Psoas muscle (tissue), 8 donors: Measurements from ENCODE around the gene TIMM23. TPM values are rescaled to one million over a fixed set of nuclear protein-coding genes. Genes with fewer than 3 reads are reported as not detected.

ENCODE experiments used
- ATAC-seq, 4 donors: fragments of 200-7000 bp; cut with Tn5 transposase; one replicate each; pipeline ENCODE4 v1.9.1; 2020; ENCODE audit warnings: moderate library complexity in 3 of 4, mild to moderate bottlenecking in 2 of 4
- DNase-seq, 2 donors: peaks; one replicate each; pipeline ENCODE4 v3.0.0-alpha.2; 2020
- H3K27ac ChIP-seq: fragments of 200-600 bp; one replicate; pipeline ENCODE4 v1.8.0; 2022
- H3K27me3 ChIP-seq, 3 donors: fragments of 200-600 bp in 1 of 3; one replicate each; pipeline versions ENCODE4 v1.6.1 to v1.8.0; 2013 to 2022; ENCODE audit warnings: low read length in 2 of 3, mild to moderate bottlenecking in 2 of 3, moderate library complexity in 1 of 3; ENCODE audit not compliant: insufficient read depth in 3 of 3
- H3K36me3 ChIP-seq, 2 donors: fragments of 200-600 bp in 1 of 2; one replicate each; pipeline versions ENCODE4 v1.6.1 to v1.8.0; 2013 to 2022; ENCODE audit warnings: low read depth in 1 of 2, mild to moderate bottlenecking in 1 of 2, moderate library complexity in 1 of 2; ENCODE audit not compliant: insufficient read depth in 1 of 2
- H3K4me1 ChIP-seq: fragments of 200-600 bp; one replicate; pipeline ENCODE4 v1.8.0; 2022
- H3K4me3 ChIP-seq: fragments of 200-600 bp; one replicate; pipeline ENCODE4 v1.8.0; 2022; ENCODE audit warnings: mild to moderate bottlenecking
- H3K9me3 ChIP-seq: fragments of 200-600 bp; one replicate; pipeline ENCODE4 v1.8.0; 2022
- CTCF ChIP-seq: fragments of 200-600 bp; IDR thresholded peaks from one replicate; pipeline ENCODE4 v1.8.0; 2022; ENCODE audit warnings: antibody characterized with exemption
- WGBS, 3 donors: extraction: QIAGEN DNeasy Blood & Tissue Kit; methylation state at CpG; one replicate each; pipeline versions ENCODE4 v1.1.6 to v1.1.7; 2013; 5-methylcytosine and 5-hydroxymethylcytosine counted together
- intact Hi-C, 2 donors: fragments of 100-400 bp; cut with DNase I; formaldehyde crosslinking; loops; one replicate each; pipeline versions ENCODE4 v1.11.0 to v1.14.2; 2022
- polyA plus RNA-seq, 3 donors: library from polyadenylated mRNA; stranded (reverse); fragments of 200-250 nt; gene quantifications; one replicate each; pipeline ENCODE4 v1.2.3, GENCODE V29; 2013
- total RNA-seq, 4 donors: library from RNA; stranded (reverse); fragmentation: NEBNext Ultra II Directional in 2 of 4; extraction: Animal tissue kit (Norgen Biotek cat#: 25700) in 2 of 4; gene quantifications; one replicate each; pipeline versions ENCODE4 v1.2.1 to v1.2.4, GENCODE V29; 2021 to 2023
- donor health status: healthy with polysubstance abuse.
- donor health status: DM: no; HTN: no; CAD: no; lungs with moderate emphysema.
- donor health status: Bipolar disorder and iron deficiency.
- donor health status: healthy.
- donor health status: DM: yes; HTN: yes; CAD: no.
- donor health status: DM: no; HTN: no; CAD: no.
- donor health status: DM: no; HTN: no; CAD: no.
- donor health status: DM: yes; HTN: yes; CAD: no.

Gene TIMM23
- total and polyA plus RNA-seq, 7 donors, result 82.9 to 134 (median 101) TPM

- peak overlapping the region; percentile 63 for H3K27ac ChIP-seq
- no peaks in the 10 kb centered on the region for H3K27me3 ChIP-seq
- peaks cover 86% of the 10 kb centered on the region for H3K4me1 ChIP-seq
- peaks cover 8 to 16% of the 10 kb centered on the region in 2 donors for H3K36me3 ChIP-seq
- peak in 1 of 4 donors; percentile 27 for ATAC-seq
- 41 to 59% (median 50%) methylated on average over 7 of the region's 7 CpGs for WGBS, 3 donors
- H3K9me3 ChIP-seq, result no peaks in the 10 kb centered on the region
- DNase-seq, result no peak
- H3K4me3 ChIP-seq, result peak overlapping the region; percentile 81
- intact Hi-C loops, result no loop called here
- TF ChIP-seq CTCF, result no peak
Observed at GRCh38 chr10:46019569-46020343, 47.5 kb downstream of the TIMM23 start.

GRCh38 chr10:46020344-46020657 lies 48.0 kb downstream of the TIMM23 start:
- peaks cover 91% of the 10 kb centered on the region for H3K4me1 ChIP-seq
- H3K27me3 ChIP-seq, result no peaks in the 10 kb centered on the region
- H3K27ac ChIP-seq, result peak overlapping the region; percentile 63

GRCh38 chr10:46022978-46023702 lies 50.9 kb downstream of the TIMM23 start:
- peaks cover 93% of the 10 kb centered on the region for H3K4me1 ChIP-seq
- intact Hi-C loops, result no loop called here
- ATAC-seq, result peak; percentile 95 to 96 (median 96)
- no peaks in the 10 kb centered on the region for H3K36me3 ChIP-seq
- peak overlapping the region; percentile 81 for H3K4me3 ChIP-seq
- H3K9me3 ChIP-seq, result no peaks in the 10 kb centered on the region
- peak; percentile 94 to 96 for DNase-seq
- 0 to 1% (median 1%) methylated on average over 40 to 49 of the region's 49 CpGs for WGBS, 3 donors
- no peak for TF ChIP-seq CTCF
- H3K27me3 ChIP-seq, result no peaks in the 10 kb centered on the region
- peak overlapping the region; percentile 89 for H3K27ac ChIP-seq

More at GRCh38 chr10:46020344-46020657, 48.0 kb downstream of the TIMM23 start:
- ATAC-seq (no peak), DNase-seq (no peak)
- no peak for TF ChIP-seq CTCF
- H3K9me3 ChIP-seq, result no peaks in the 10 kb centered on the region
- intact Hi-C loops, result no loop called here
- WGBS, 3 donors, result 42 to 58% (median 51%) methylated on average over 3 of the region's 3 CpGs
- H3K4me3 ChIP-seq, result peak overlapping the region; percentile 81
- peaks cover 8 to 12% of the 10 kb centered on the region in 2 donors for H3K36me3 ChIP-seq

- H3K27me3 ChIP-seq, result no peaks in the 10 kb centered on the region
- no peaks in the 10 kb centered on the region for H3K36me3 ChIP-seq
- DNase-seq, result no peak
- ATAC-seq, result no peak
- H3K4me3 ChIP-seq, result no peak overlapping the region
- peaks cover 88% of the 10 kb centered on the region for H3K4me1 ChIP-seq
- no peaks in the 10 kb centered on the region for H3K9me3 ChIP-seq
- intact Hi-C loops, result loop anchor here in 1 of 2 donors (5.0 kb wide), 1 partner anchor 48 kb away; no protein-coding TSS in a partner anchor
- no peak for TF ChIP-seq CTCF
- peak overlapping the region; percentile 30 for H3K27ac ChIP-seq
Observed at GRCh38 chr10:46024948-46025347, 52.7 kb downstream of the TIMM23 start.
